GM18858 (cell line): ENCODE measurements around the gene DPYD.

Experiments used
- ATAC-seq: cut with Tn5 transposase; IDR thresholded peaks from one replicate; pipeline ENCODE4 v1.9.1; 2021; ENCODE audit not compliant: unreplicated experiment

DPYD gene

GRCh38 chr1:97920832-97921571, at the start of gene DPYD:
TSS of gene DPYD (minus strand) at chr1:97921034. CDS start at chr1:97920922, 112 bp downstream.
- ATAC-seq: peak; percentile 76

GRCh38 chr1:97960470-97960869, 39.6 kb upstream of the DPYD start:
- no peak for ATAC-seq

- ATAC-seq: no peak
Observed at GRCh38 chr1:97947695-97948094, 26.9 kb upstream of the DPYD start.

- ATAC-seq: no peak
Observed at GRCh38 chr1:97943354-97943753, 22.5 kb upstream of the DPYD start.

GRCh38 chr1:97942161-97943123, 21.6 kb upstream of the DPYD start:
- ATAC-seq: no peak

- ATAC-seq: no peak
Observed at GRCh38 chr1:97938285-97938642, 17.4 kb upstream of the DPYD start.

GRCh38 chr1:97936976-97937375, 16.1 kb upstream of the DPYD start:
- ATAC-seq: no peak

GRCh38 chr1:97934491-97934890, 13.7 kb upstream of the DPYD start:
- ATAC-seq: no peak

GRCh38 chr1:97929874-97930851, 9.3 kb upstream of the DPYD start:
- no peak for ATAC-seq

- no peak for ATAC-seq
Observed at GRCh38 chr1:97926017-97926708, 5.3 kb upstream of the DPYD start.

- ATAC-seq: no peak
Observed at GRCh38 chr1:97925151-97925550, 4.3 kb upstream of the DPYD start.

- ATAC-seq: no peak
Observed at GRCh38 chr1:97923811-97924210, 3.0 kb upstream of the DPYD start.

- ATAC-seq: peak; percentile 16
Observed at GRCh38 chr1:97920276-97920831, 480 bp downstream of the DPYD start.

- no peak for ATAC-seq
Observed at GRCh38 chr1:97919585-97920261, 1.1 kb downstream of the DPYD start.

- no peak for ATAC-seq
Observed at GRCh38 chr1:97918961-97919360, 1.9 kb downstream of the DPYD start.

GRCh38 chr1:97913506-97914139, 7.2 kb downstream of the DPYD start:
- ATAC-seq: no peak

GRCh38 chr1:97911266-97912215, 9.3 kb downstream of the DPYD start:
- ATAC-seq: no peak

- no peak for ATAC-seq
Observed at GRCh38 chr1:97909266-97909665, 11.6 kb downstream of the DPYD start.
